ENCODE measurements around the gene ADD1. TPM values are rescaled to one million over a fixed set of nuclear protein-coding genes. Genes with fewer than 3 reads are reported as not detected.

Gene ADD1
- total RNA-seq, 1 donor from 2014 or later = 131 TPM

GRCh38 chr4:2961811-2962441, 118.3 kb downstream of the ADD1 start:
- Mint-ChIP-seq H3K4me1 (peaks cover 25% of the 10 kb centered on the region), H3K27me3 (ENCODE audit: insufficient read depth, low read depth) (peaks cover 4% of the 10 kb centered on the region), H3K9me3 (no peaks in the 10 kb centered on the region), H3K27ac (no peak overlapping the region), H3K4me3 (peak overlapping the region; percentile 94), H3K36me3 (peaks cover 17% of the 10 kb centered on the region)
- H3K4me3 ChIP-seq = peak overlapping the region; percentile 89
- DNase-seq (ENCODE audit: low spot score) = peak; percentile 36
- peaks cover 33% of the 10 kb centered on the region for H3F3A ChIP-seq (ENCODE audit: low read depth)
- no peaks in the 10 kb centered on the region for H3K9me3 ChIP-seq (ENCODE audit: low read depth)
- H2AFZ ChIP-seq (replicated peaks) = no peak overlapping the region
- H3K36me3 ChIP-seq = no peaks in the 10 kb centered on the region
- H3K4me2 ChIP-seq = peak overlapping the region; percentile 87
- H3K4me1 ChIP-seq = peaks cover 6% of the 10 kb centered on the region
- no peak overlapping the region for H3K27ac ChIP-seq
- peaks cover 47% of the 10 kb centered on the region for H3K79me2 ChIP-seq (ENCODE audit: low read depth)
- H3K9ac ChIP-seq = no peak overlapping the region
- H4K20me1 ChIP-seq (ENCODE audit: low read depth) = peaks cover 24% of the 10 kb centered on the region
- TF ChIP-seq EZH2 (IDR thresholded peaks at IDR 0.05) = no peak
- no peak for TF ChIP-seq EZH2phosphoT487 (IDR thresholded peaks at IDR 0.05)
- TF ChIP-seq CTCF (IDR thresholded peaks at IDR 0.05) = no peak
- H3K27me3 ChIP-seq = peaks cover 11% of the 10 kb centered on the region

- H3K27me3 Mint-ChIP-seq (ENCODE audit: insufficient read depth, low read depth) = peaks cover 4% of the 10 kb centered on the region
- peaks cover 25% of the 10 kb centered on the region for H3K4me1 Mint-ChIP-seq
- Histone ChIP-seq H3K36me3 (no peaks in the 10 kb centered on the region), H2AFZ (replicated peaks) (peak overlapping the region; percentile 60), H3K4me3 (peak overlapping the region; percentile 89), H3K9ac (peak overlapping the region; percentile 33), H3K4me2 (peak overlapping the region; percentile 87), H3K9me3 (ENCODE audit: low read depth) (no peaks in the 10 kb centered on the region), H3F3A (ENCODE audit: low read depth) (peaks cover 33% of the 10 kb centered on the region), H3K4me1 (peaks cover 6% of the 10 kb centered on the region), H4K20me1 (ENCODE audit: low read depth) (peaks cover 24% of the 10 kb centered on the region), H3K79me2 (ENCODE audit: low read depth) (peaks cover 39% of the 10 kb centered on the region), H3K27me3 (peaks cover 11% of the 10 kb centered on the region), H3K27ac (no peak overlapping the region)
- TF ChIP-seq CTCF (IDR thresholded peaks at IDR 0.05) (no peak), EZH2 (IDR thresholded peaks at IDR 0.05) (no peak), EZH2phosphoT487 (IDR thresholded peaks at IDR 0.05) (no peak)
- H3K4me3 Mint-ChIP-seq = peak overlapping the region; percentile 94
- H3K9me3 Mint-ChIP-seq = no peaks in the 10 kb centered on the region
- peak; percentile 82 for DNase-seq (ENCODE audit: low spot score)
- H3K36me3 Mint-ChIP-seq = peaks cover 13% of the 10 kb centered on the region
- peak overlapping the region; percentile 72 for H3K27ac Mint-ChIP-seq
Measured at GRCh38 chr4:2962614-2963174, 119.0 kb downstream of the ADD1 start.

- H3K27me3 ChIP-seq = peaks cover 11% of the 10 kb centered on the region
- H3K4me1 Mint-ChIP-seq = peaks cover 24% of the 10 kb centered on the region
- H3K9me3 Mint-ChIP-seq = no peaks in the 10 kb centered on the region
- H3K27ac ChIP-seq = no peak within 1 kb of the TSS
- peak within 1 kb of the TSS; percentile 33 for H3K9ac ChIP-seq
- peak within 1 kb of the TSS; percentile 89 for H3K4me3 ChIP-seq
- H3K36me3 ChIP-seq = no peaks in the 10 kb centered on the region
- peak; percentile 100 for DNase-seq (ENCODE audit: low spot score)
- H3K27me3 Mint-ChIP-seq (ENCODE audit: insufficient read depth, low read depth) = peaks cover 4% of the 10 kb centered on the region
- peak within 1 kb of the TSS; percentile 90 for H3K4me2 ChIP-seq
- peak within 1 kb of the TSS; percentile 97 for H2AFZ ChIP-seq (replicated peaks)
- H4K20me1 ChIP-seq (ENCODE audit: low read depth) = peaks cover 24% of the 10 kb centered on the region
- peaks cover 6% of the 10 kb centered on the region for H3K4me1 ChIP-seq
- TF ChIP-seq CTCF (IDR thresholded peaks at IDR 0.05) = peak; percentile 27
- no peak for TF ChIP-seq EZH2 (IDR thresholded peaks at IDR 0.05)
- peak; percentile 49 for TF ChIP-seq EZH2phosphoT487 (IDR thresholded peaks at IDR 0.05)
- H3K27ac Mint-ChIP-seq = peak within 1 kb of the TSS; percentile 72
- H3K9me3 ChIP-seq (ENCODE audit: low read depth) = no peaks in the 10 kb centered on the region
- peak within 1 kb of the TSS; percentile 94 for H3K4me3 Mint-ChIP-seq
- peaks cover 10% of the 10 kb centered on the region for H3K36me3 Mint-ChIP-seq
- peaks cover 32% of the 10 kb centered on the region for H3K79me2 ChIP-seq (ENCODE audit: low read depth)
- H3F3A ChIP-seq (ENCODE audit: low read depth) = peaks cover 33% of the 10 kb centered on the region
Measured at GRCh38 chr4:2963175-2963965, 119.7 kb downstream of the ADD1 start, which contains the start of the genes GRK4 and NOP14. Gene GRK4, plus strand, starts transcription at chr4:2963571. Its CDS starts 500 bp downstream, at chr4:2964071. Gene NOP14, minus strand, starts transcription at chr4:2963406. Its CDS starts 87 bp downstream, at chr4:2963319.

Measured in neural progenitor cell (in vitro differentiated cells).